HG03280 (cell line): Measurements from ENCODE around the gene RNF34.

ENCODE experiments used
- ATAC-seq: cut with Tn5 transposase; IDR thresholded peaks from one replicate; pipeline ENCODE4 v1.9.1; 2021; ENCODE audit warnings: mild to moderate bottlenecking, moderate library complexity; ENCODE audit not compliant: unreplicated experiment

The RNF34 gene

DNA sequence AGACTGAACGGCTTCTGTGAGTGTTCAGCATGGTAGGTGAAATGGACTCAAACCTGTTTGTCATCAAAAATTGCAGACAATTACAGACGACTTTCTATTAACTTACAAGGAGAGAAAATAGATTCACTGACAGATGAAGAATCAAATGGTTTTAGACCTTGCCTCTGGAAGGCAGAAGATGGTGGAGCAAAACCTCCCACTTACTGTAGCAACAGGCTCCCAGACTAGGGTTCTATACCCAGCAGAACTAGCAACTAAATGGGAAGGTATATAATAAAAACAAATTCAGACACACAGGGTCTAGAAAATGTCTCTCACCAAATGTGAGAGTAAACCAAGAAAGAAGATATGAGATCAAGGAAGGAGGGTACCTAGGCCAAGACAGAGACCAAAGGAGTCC lies 36.8 kb downstream of the RNF34 start:
- no peak for ATAC-seq

DNA sequence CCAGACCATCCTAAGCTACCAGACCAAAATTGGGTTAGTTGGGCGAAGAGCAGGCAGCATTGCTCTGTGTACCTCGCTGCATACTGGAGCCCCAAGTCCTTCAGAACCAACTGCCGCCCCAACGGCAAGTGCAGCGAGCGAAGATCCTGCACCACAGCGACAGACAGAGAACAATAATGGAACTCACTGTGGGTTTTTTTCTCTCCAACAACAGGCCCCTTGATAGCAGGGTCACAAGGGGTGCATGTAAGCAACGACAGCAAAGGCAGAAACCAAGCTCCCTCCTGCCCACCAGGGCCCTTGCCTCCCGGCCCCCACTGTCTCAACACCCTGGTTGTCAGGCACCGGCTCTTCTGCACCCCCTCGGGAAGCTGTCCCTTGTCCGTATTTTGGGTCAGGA lies 39.0 kb downstream of the RNF34 start:
- no peak for ATAC-seq

DNA sequence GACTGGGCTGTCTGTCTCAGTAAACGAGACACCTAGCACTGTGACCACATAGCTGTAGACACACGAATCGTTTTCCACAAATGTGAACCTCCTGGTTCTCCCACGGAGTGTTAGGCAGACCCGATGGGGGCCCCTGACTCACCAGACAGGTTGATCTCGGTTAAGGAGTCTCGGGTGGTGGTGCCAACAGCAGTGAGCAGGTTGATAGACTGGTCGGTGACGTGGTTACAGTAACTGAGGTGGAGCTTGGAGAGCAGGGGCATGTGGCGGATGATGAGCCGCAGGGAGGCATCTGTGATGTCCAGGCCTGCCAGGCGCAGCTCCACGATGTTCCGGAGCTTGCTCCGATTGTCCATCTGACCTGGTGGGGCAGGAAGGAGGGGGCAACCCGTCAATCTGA lies 39.8 kb downstream of the RNF34 start:
- ATAC-seq: no peak

DNA sequence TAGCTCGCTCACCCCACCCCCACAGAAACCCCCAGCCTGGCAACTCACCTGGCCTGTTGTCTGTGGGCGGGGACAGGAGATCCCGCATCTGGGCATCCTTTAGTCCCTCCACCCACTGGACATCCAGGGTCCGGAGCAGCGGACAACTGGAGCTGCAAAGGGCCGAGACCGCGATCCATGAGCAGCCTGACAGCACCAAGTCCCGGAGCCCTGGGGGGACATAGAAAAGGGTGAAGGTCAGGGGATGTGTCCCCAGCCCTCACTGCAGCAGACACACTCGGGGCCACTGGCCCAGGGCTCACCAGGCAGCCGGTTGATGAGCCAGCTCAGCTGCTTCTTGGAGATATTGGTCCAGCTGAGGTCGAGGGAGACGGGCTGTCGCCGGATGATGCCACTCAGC lies 40.9 kb downstream of the RNF34 start:
- no peak for ATAC-seq

DNA sequence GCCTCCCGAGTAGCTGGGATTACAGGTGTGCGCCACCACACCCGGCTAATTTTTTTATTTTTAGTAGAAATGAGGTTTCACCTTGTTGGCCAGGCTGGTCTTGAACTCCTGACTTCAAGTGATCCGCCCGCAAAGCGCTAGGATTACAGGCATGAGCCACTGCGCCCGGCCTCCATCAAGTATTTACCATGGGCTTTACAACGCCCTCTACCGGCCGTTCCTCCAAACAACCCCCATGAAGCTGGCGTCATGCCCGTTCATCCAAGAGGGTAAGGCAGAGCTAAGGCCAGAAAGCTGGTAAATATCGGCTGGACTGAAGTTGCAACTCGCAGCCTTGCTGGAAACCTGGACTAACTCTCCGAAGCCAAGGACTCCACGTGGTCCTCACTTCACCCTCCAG lies 41.6 kb downstream of the RNF34 start:
- no peak for ATAC-seq

DNA sequence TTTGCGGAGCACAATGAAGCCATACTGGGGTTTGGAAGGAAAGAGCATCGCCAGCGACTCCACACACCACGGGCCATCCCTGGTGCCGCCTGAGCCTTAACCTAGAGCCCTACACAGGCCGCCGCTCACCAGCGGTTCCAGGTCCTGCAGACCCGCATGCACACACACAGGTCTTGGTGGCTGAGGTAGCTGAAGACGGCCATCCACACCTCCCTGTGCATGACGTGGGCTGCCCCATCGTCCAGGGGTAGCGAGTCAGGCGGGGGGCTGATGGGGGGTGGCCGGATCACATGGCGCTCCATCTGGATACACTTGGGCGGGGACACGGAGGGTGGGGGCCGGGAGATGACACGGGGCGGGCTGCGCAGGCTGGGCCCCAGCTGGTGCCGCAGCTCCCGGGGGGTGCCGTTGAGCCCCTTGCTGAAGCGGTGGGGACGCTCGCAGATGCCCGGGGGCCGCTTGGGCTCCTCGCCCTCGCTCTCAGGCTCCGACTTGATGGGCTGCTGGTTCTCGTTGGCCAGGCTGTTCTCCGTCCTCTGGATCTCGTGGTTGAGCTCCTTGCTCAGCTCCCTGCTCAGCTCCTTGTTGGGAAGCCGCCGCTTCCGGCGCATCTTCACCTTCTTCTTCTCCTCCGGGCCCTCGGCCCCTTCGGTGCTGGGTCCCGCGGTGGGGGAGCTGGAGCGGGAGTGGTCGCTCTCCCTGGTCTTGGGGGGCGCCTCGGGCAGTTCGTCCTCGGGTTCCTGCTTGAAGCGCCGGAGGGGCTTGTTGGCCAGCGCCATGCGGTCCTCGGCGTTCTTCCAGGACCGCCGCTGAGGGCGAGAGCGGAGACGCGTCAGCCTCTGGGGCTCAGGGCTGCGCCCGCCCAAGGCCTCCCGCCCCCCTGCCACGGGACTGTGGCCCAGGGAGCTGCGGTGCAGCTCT lies 42.4 kb downstream of the RNF34 start:
- no peak for ATAC-seq

DNA sequence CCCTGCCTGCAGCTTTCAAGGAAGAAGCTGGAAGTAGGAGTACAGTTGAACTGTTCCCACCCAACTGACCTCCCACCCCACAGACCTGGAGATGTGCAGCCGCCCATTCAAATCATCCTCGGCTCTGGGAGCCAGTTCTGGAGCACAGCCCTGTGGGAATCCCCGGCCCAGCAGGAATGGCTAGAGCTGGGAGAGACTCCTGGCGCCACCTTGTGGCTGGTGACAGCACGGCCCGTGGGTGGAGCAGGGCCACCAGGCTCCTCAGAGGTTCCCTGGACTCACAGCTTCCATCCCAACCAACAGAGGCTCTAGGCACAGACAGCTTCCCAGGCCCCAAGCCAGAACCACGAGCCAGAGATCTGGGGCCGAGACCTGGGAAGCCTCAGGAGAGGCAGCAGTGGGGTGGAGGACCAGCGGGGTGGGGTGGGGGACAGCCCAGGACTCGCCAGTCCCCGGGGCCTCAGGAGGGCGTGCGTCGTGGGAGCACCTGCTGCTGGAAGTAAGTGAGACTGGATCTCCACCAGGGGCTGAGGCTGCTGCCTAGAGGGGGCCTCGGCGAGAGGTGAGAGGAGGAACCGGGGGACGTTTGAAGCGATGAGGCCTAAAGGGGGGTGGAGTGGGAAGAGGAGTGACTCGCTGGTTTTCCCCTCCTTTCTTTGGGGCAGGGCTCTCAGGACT lies 43.4 kb downstream of the RNF34 start:
- no peak for ATAC-seq

DNA sequence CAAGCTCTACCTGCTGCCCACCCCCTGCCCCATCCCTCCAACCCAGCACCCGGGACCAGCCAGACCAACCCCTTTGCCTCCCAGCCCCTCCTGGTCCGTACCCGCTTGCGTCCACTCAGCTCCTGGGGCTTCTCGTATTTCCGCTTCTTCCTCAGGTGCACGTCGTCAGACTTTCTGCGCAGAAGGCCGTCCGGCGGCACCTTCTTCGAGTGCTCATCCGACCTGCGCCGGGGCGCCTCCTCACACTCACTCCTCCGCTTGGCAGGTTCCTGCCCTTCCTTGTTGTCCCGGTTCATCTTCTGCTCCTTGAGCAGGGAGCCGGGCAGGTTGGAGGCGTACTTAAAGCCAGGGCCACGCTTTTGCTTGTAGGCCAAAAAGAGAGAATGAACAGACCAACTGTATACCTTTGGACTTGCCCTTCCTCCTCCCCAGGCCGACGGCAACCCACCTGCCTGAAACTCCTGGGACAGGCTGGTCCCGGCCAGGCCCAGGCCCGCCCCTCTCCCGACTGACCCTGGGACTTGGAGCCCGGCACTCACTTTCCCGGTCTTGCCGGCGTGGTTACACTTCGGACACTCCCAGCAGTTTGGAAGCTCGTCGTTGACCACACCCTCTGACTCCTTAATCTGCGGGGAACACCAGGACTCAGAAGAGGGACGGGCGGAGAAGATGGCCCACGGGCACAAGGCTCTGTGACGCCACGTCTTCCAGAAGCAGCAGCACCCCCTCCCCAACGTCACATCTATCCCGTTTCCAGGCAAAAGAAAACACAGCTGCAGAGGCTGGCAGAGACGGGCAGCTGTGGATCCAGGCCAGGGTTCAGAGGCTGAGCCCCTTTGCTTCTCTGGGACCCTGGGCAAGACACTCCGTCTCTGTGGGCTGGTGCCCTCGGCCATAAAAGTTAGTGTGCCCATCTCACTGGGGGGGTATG lies 44.3 kb downstream of the RNF34 start:
- no peak for ATAC-seq

DNA sequence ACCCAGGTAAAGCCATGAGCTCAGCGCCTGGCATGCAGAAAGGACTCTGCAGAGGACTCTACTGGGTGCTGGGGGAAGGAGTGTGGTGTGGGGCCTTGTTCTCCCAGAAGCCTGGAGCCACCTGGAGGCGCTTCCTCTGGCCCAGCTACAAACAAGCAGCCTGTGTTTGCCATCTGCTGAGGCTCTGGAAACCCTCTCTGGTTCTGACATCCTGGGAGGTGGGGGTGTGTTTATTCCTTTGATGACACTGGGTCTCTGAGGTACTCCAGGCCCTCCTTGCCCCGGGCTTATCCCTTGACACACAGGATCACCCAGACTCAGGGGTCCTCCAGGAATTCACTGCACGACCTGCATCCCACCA lies 44.9 kb downstream of the RNF34 start:
- ATAC-seq: no peak

DNA sequence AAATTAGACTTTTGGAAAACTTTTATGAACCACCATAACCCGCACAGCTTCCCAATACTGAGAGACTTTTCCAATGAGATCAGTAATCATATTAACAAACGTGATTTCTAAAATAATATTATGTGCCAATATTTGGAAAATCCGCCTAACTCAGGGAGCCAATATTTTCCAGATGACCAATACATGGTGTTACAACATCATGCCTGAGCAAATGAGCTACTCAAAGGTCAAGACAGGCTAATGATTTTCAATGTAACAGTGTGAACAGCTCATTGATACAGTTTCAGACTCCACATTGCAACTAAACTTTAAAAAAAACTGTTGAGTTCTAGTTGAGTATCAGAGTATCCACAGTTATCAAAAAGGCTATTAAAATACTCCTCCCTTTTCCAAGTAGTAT lies 46.8 kb downstream of the RNF34 start:
- no peak for ATAC-seq

DNA sequence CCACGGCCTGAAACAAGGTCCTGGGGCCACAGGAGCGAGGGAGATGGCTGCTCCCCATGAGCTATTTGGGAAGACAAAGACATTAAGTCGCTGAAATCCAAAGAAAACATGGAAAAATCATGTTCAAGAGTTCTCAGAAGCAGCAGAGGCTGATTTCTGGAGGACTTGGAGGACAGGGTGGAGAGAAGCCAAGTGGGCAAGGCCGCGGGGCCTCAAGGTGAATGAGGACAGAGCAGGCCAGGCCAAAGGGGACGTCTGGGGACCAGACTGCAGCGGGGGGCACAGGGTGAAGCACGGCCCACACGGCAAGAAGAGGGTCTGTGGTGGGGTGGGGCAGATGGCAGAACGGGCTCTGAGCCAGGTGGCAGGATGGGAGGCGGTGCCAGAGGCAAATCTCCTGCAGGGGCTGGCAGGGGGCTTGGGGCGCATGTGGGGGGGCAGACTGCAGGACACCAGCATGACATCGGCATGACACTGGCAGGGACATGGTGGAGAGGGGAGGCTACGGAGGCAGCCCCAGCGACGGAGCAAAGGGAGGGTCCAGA lies 48.9 kb downstream of the RNF34 start:
- no peak for ATAC-seq

DNA sequence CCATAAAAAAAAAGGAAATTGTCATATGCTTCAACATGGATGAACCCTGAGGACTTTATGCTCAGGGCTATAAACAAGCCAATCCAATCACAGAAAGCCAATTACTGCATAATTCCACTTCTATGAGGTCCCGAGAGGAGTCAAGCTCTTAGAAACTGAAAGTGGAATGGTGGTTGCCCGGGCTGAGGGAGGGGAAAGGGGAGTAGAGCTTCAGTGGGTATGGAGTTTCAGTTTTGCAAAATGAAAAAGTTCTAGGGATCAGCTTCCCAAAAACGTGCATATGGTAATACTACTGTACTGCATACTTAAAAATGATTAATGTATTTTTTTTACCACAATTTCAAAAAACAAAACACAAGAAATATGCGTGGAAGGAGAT lies 52.0 kb downstream of the RNF34 start:
- ATAC-seq: no peak

DNA sequence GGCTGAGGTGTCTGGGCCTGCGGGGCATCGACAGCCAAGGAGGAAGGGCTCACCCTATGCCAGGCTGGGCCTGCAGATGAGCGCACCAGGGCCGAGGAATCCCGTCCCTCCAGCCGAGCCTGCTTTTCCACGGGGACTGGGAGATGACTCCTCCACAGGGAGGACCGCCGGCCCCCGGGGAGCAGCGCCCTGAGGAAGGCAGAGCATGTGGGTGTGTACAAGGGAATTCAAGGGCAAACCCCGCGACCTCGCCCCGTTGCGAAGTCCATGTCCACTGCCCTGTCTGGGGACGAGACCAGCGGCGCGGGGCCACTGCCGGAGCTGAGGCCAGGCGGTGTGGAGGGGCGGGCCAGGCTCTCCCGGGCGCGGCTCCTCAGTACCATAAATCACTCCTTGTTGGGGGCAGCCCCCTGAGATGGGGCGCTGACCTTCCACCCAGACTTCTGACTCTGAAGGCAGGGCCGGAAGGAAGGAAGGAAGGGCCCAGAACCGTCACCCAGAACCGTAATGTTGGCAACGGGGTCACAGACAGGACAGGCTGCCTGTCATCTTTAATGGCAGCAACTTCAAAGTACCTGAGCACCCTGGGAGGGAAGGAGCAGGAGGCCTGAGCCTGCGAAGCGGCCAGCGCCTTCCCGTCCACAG lies 52.5 kb downstream of the RNF34 start:
- no peak for ATAC-seq

DNA sequence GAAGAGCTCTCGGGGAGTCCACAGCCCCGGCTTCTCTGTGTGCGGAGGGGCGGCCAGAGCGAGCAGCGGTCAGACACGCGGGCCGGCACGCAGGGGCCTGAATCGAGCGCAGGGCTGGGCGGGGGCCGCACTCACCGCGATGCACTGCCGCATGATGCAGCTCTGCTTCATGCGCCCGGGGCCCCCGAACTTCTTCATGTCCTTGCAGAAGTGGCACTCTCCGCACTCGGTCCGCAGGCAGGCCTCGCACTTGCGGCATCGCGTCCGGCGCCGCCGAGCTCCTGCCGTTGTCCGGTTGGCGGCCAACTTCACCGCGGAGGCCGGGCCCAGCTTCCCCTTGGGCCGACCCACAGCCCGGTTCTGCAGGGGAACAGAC lies 53.1 kb downstream of the RNF34 start:
- no peak for ATAC-seq

DNA sequence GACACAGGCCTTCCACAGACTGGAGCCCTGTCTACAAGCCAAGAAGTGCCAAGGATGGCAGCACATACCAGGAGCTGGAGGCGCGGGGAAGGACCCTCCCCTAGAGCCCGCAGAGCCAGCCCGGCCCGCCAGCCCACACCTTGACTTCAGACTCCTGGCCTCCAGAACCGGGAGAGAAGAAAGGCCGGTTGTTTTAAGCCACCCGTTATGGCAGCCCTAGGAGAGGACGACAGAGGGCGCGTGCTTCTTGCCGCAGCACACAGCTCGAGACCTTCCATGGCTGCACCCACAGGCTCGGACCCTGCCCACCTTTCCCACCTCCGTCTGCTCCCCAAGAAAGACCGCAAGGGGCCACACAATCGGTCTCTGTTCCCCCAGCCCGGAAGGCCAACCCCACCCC lies 53.7 kb downstream of the RNF34 start:
- ATAC-seq: no peak

DNA sequence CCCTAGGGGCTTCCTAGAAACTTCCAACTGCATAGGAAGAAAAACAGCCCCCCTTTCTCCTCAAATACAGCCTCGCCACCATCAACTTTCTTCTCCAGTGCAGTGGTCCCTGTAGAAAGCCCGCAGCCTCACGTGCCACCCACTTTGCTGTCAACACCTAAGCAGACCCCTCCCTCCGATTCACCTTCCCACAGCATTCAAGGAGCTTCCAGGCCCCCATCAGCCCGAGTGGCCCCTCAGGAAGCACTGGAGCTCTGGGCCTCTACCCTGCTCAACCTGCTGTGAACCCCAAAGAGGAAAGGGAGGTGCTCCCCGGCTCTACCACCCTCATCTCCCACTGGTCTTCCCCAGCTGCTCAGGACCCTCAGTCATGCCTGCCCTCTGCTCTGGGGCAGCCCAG lies 55.0 kb downstream of the RNF34 start:
- ATAC-seq: no peak

DNA sequence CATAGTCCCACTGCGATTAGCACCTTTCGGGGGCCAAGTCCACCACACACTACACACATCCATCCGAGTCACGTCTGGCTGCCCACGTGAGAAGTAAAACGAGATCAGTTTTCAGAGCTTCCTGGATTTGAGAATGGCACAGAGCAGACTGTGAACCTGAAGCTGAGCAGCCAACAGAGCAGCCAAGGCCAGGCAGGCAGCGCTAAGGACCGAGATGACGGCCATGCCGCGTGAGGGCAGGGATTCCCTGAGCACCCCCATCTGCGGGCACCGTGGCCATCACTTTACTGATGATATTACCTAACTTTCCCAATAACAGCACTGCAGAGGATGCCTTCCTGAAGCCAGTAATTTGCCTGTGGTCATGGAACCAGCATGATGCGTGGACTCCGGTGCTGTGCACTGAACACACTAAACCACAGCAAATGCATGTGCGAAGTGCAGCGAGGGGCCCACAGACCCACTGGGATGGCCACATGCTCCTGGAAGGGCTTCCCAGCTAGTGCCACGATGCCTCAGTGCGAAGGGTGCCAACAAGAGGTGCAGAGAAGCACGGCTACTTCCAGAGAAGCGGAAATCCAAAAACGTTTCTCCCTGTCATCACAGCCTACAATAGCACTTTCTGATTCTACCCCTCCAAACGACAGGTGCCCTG lies 56.0 kb downstream of the RNF34 start:
- no peak for ATAC-seq

DNA sequence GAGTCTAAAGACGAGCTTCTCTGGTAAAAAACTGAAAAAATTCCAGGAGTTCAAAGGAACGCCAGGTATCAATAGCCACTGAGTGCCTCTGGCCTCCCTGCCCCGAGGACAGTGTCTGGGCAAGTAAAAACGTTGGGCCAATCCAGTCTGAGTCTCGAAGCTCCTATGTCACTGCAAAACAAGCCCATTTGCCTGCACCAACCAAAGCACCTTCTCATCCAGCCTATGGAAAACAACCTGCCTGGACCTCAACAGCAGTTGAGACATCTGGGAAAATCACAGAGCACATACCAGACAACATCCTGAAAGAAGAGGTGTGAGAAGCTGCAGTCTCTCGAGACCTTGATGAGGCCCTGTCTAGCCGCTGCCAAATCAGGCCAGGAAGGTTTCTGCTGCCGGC lies 56.6 kb downstream of the RNF34 start:
- no peak for ATAC-seq

DNA sequence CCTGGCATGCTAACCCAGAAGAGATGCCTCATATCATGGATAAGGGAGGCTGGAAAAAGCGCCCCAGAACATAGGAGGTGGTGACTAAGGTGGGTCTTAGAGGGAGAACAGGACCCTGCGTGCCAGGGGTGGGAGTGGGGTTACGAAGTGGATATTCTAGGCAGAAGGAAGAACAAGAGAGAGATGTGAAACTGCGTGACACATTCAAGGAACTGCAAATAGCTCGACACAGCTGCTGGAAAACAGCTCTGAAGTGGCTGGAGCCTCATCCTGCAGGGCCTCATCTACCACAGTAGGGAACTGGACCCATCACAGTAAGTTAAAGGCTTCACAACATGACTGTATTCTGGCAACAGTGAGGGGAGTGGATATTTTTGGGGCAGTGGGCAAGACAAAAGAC lies 61.1 kb downstream of the RNF34 start:
- no peak for ATAC-seq

DNA sequence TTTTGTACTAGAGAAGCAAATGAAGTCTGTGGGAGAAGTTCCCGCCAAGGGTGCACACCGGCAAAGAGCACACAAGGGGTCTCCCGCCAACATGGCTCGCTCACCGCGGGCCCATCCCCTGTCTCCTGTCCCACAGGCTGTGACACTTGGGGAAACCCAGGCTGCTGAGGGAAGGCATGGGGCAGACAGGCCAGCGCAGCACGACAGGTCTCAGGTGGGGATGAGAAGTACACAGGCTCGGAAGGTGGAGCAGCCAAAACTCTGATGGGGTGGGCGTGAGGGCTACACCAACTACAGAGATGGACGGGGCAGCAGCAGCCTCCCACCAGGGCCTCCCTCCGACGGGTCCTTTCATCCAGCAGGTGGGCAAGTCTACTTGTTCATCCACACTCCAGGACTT lies 64.4 kb downstream of the RNF34 start:
- no peak for ATAC-seq
